Osteocyte (in vitro differentiated cells): Measurements from ENCODE around the gene CHMP1A. TPM values are rescaled to one million over a fixed set of nuclear protein-coding genes. Genes with fewer than 3 reads are reported as not detected.

Experiments
- DNase-seq: peaks from one replicate; pipeline ENCODE4 v3.0.0; 2021; ENCODE audit warnings: mixed read lengths; ENCODE audit not compliant: unreplicated experiment; ENCODE audit errors: extremely low spot score
- H3K27ac Mint-ChIP-seq: one replicate; pipeline ENCODE4 v1.8.0; 2021; ENCODE audit warnings: mild to moderate bottlenecking, mixed read lengths; ENCODE audit not compliant: unreplicated experiment
- H3K27me3 Mint-ChIP-seq: one replicate; pipeline ENCODE4 v1.8.0; 2021; ENCODE audit warnings: mixed read lengths; ENCODE audit not compliant: unreplicated experiment
- H3K36me3 Mint-ChIP-seq: one replicate; pipeline ENCODE4 v1.8.0; 2021; ENCODE audit warnings: mixed read lengths; ENCODE audit not compliant: unreplicated experiment
- H3K4me1 Mint-ChIP-seq: one replicate; pipeline ENCODE4 v1.8.0; 2021; ENCODE audit warnings: mixed read lengths; ENCODE audit not compliant: unreplicated experiment
- H3K4me3 Mint-ChIP-seq: one replicate; pipeline ENCODE4 v1.8.0; 2021; ENCODE audit warnings: mild to moderate bottlenecking, moderate library complexity, mixed read lengths; ENCODE audit not compliant: unreplicated experiment
- H3K9me3 Mint-ChIP-seq: one replicate; pipeline ENCODE4 v1.8.0; 2021; ENCODE audit warnings: mixed read lengths; ENCODE audit not compliant: unreplicated experiment
- total RNA-seq: library from RNA; stranded (reverse); gene quantifications from 2 replicates; pipeline ENCODE4 v1.2.1, GENCODE V29; 2021
- TF ChIP-seq, protein P1 (sequence below): fragments of 200-600 bp; sonication (generic); IDR thresholded peaks from 2 replicates; pipeline ENCODE4 v1.5.0; 2021; ENCODE audit warnings: antibody characterized with exemption, mild to moderate bottlenecking, moderate library complexity

The CHMP1A gene
- total RNA-seq, 1 donor from 2014 or later: 92.5 TPM

- no peak overlapping the region for H3K27ac Mint-ChIP-seq
- no peaks in the 10 kb centered on the region for H3K36me3 Mint-ChIP-seq
- peaks cover 6% of the 10 kb centered on the region for H3K4me1 Mint-ChIP-seq
- H3K4me3 Mint-ChIP-seq: no peak overlapping the region
- H3K27me3 Mint-ChIP-seq: no peaks in the 10 kb centered on the region
- no peak for DNase-seq
- H3K9me3 Mint-ChIP-seq: no peaks in the 10 kb centered on the region
- TF ChIP-seq, protein P1, sequence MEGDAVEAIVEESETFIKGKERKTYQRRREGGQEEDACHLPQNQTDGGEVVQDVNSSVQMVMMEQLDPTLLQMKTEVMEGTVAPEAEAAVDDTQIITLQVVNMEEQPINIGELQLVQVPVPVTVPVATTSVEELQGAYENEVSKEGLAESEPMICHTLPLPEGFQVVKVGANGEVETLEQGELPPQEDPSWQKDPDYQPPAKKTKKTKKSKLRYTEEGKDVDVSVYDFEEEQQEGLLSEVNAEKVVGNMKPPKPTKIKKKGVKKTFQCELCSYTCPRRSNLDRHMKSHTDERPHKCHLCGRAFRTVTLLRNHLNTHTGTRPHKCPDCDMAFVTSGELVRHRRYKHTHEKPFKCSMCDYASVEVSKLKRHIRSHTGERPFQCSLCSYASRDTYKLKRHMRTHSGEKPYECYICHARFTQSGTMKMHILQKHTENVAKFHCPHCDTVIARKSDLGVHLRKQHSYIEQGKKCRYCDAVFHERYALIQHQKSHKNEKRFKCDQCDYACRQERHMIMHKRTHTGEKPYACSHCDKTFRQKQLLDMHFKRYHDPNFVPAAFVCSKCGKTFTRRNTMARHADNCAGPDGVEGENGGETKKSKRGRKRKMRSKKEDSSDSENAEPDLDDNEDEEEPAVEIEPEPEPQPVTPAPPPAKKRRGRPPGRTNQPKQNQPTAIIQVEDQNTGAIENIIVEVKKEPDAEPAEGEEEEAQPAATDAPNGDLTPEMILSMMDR: no peak
Measured at GRCh38 chr16:89610108-89610453, 47.4 kb downstream of the CHMP1A start.

- H3K27ac Mint-ChIP-seq: no peak overlapping the region
- no peaks in the 10 kb centered on the region for H3K27me3 Mint-ChIP-seq
- TF ChIP-seq, protein P1: no peak
- no peaks in the 10 kb centered on the region for H3K36me3 Mint-ChIP-seq
- H3K9me3 Mint-ChIP-seq: no peaks in the 10 kb centered on the region
- H3K4me1 Mint-ChIP-seq: peaks cover 4% of the 10 kb centered on the region
- DNase-seq: no peak
- no peak overlapping the region for H3K4me3 Mint-ChIP-seq
Measured at GRCh38 chr16:89607937-89608740, 49.4 kb downstream of the CHMP1A start.

DNA sequence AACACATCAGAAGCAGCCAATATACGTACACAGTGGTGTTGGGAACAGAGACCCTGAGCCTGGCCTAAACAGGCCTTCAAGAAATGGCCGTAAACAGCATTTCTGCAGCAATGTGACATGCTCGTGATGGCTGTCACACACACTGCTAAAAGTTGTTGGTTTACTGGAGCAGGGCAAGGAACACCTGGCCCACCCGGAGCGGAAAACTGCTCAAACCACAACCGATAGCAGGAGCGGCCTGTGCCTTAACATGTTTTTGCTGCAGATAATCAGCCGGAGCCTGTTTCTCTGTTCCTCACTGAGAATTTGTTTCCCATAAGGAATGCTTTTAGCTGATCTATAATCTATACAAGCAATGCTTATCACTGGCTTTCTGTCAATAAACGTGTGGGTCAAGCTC, 50.1 kb downstream of the CHMP1A start:
- DNase-seq: no peak
- H3K27ac Mint-ChIP-seq: no peak overlapping the region

DNA sequence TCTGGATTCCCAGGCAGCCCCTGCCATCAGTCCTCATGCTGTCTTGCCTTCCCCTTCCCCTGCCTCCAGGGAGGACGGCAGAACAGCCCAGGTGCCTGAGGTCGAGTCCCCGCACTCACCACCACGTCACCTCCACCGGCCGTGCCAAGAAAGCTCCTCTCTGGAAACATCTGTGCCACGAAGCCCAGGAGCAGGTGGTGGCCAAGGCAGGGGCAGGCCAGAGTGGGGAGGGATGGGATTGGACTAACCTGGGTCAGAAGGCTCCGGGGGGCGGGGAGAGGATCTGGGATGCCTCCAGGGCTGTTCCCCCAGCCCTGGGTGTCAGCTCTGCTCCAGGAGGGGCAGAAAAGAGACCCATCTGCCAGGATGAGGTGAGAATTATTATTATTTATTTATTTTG, 51.5 kb downstream of the CHMP1A start:
- TF ChIP-seq, protein P1: no peak
- no peaks in the 10 kb centered on the region for H3K9me3 Mint-ChIP-seq
- no peak overlapping the region for H3K4me3 Mint-ChIP-seq
- no peaks in the 10 kb centered on the region for H3K27me3 Mint-ChIP-seq
- peaks cover 15% of the 10 kb centered on the region for H3K4me1 Mint-ChIP-seq
- no peak overlapping the region for H3K27ac Mint-ChIP-seq
- no peaks in the 10 kb centered on the region for H3K36me3 Mint-ChIP-seq
- DNase-seq: no peak

More for the DNA sequence above, 50.1 kb downstream of the CHMP1A start:
- no peaks in the 10 kb centered on the region for H3K27me3 Mint-ChIP-seq
- TF ChIP-seq, protein P1: no peak
- H3K9me3 Mint-ChIP-seq: no peaks in the 10 kb centered on the region
- peaks cover 8% of the 10 kb centered on the region for H3K4me1 Mint-ChIP-seq
- H3K36me3 Mint-ChIP-seq: no peaks in the 10 kb centered on the region
- no peak overlapping the region for H3K4me3 Mint-ChIP-seq

- no peak for DNase-seq
- H3K27me3 Mint-ChIP-seq: no peaks in the 10 kb centered on the region
- no peak overlapping the region for H3K4me3 Mint-ChIP-seq
- H3K4me1 Mint-ChIP-seq: peaks cover 17% of the 10 kb centered on the region
- no peaks in the 10 kb centered on the region for H3K9me3 Mint-ChIP-seq
- H3K27ac Mint-ChIP-seq: no peak overlapping the region
- TF ChIP-seq, protein P1: no peak
- H3K36me3 Mint-ChIP-seq: no peaks in the 10 kb centered on the region
Measured at GRCh38 chr16:89605186-89605970, 52.1 kb downstream of the CHMP1A start.
